Breast epithelium (tissue), 3 donors: ENCODE data around the gene SPRED1.

Experiments
- POLR2A ChIP-seq: fragments of 450-650 bp; IDR thresholded peaks from one replicate; pipeline ENCODE4 v1.6.1; 2016; ENCODE audit warnings: antibody characterized with exemption, mild to moderate bottlenecking, moderate library complexity
- POLR2AphosphoS5 ChIP-seq, 3 donors: sonication (generic); formaldehyde crosslinking; IDR thresholded peaks; one replicate each; pipeline ENCODE4 v1.6.1; 2017; ENCODE audit warnings: antibody characterized with exemption in 3 of 3
- TF ChIP-seq, protein P1 (sequence below), 3 donors: fragments of 450-650 bp; IDR thresholded peaks; one replicate each; pipeline ENCODE4 v1.5.1; 2016 to 2017; ENCODE audit warnings: antibody characterized with exemption in 3 of 3, mild to moderate bottlenecking in 3 of 3, moderate library complexity in 3 of 3

- TF ChIP-seq, protein P1, sequence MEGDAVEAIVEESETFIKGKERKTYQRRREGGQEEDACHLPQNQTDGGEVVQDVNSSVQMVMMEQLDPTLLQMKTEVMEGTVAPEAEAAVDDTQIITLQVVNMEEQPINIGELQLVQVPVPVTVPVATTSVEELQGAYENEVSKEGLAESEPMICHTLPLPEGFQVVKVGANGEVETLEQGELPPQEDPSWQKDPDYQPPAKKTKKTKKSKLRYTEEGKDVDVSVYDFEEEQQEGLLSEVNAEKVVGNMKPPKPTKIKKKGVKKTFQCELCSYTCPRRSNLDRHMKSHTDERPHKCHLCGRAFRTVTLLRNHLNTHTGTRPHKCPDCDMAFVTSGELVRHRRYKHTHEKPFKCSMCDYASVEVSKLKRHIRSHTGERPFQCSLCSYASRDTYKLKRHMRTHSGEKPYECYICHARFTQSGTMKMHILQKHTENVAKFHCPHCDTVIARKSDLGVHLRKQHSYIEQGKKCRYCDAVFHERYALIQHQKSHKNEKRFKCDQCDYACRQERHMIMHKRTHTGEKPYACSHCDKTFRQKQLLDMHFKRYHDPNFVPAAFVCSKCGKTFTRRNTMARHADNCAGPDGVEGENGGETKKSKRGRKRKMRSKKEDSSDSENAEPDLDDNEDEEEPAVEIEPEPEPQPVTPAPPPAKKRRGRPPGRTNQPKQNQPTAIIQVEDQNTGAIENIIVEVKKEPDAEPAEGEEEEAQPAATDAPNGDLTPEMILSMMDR (IDR thresholded peaks at IDR 0.05), result no peak
- no peak for TF ChIP-seq POLR2A
- no peak for TF ChIP-seq POLR2AphosphoS5 (IDR thresholded peaks at IDR 0.05)
Measured at GRCh38 chr15:38281031-38281430, 28.4 kb downstream of the SPRED1 start.
